Transverse colon (tissue), 3 donors: Measurements from ENCODE around the gene CLDN20.

Source experiments
- POLR2A ChIP-seq: fragments of 450-650 bp; IDR thresholded peaks from one replicate; pipeline ENCODE4 v1.6.1; 2016; ENCODE audit warnings: antibody characterized with exemption, mild to moderate bottlenecking, moderate library complexity
- TF ChIP-seq, protein P1 (sequence below), 5 experiments: fragments of 200-600 bp in 3 of 5; fragments of 450-650 bp in 2 of 5; sonication (generic) in 3 of 5; IDR thresholded peaks; 1 replicate in 2 of 5; 2 replicates in 3 of 5; pipeline ENCODE4 v1.5.1; 2016 to 2017; ENCODE audit warnings: antibody characterized with exemption in 5 of 5, inconsistent platforms in 3 of 5, mild to moderate bottlenecking in 2 of 5, moderate library complexity in 1 of 5

- TF ChIP-seq, protein P1, sequence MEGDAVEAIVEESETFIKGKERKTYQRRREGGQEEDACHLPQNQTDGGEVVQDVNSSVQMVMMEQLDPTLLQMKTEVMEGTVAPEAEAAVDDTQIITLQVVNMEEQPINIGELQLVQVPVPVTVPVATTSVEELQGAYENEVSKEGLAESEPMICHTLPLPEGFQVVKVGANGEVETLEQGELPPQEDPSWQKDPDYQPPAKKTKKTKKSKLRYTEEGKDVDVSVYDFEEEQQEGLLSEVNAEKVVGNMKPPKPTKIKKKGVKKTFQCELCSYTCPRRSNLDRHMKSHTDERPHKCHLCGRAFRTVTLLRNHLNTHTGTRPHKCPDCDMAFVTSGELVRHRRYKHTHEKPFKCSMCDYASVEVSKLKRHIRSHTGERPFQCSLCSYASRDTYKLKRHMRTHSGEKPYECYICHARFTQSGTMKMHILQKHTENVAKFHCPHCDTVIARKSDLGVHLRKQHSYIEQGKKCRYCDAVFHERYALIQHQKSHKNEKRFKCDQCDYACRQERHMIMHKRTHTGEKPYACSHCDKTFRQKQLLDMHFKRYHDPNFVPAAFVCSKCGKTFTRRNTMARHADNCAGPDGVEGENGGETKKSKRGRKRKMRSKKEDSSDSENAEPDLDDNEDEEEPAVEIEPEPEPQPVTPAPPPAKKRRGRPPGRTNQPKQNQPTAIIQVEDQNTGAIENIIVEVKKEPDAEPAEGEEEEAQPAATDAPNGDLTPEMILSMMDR (IDR thresholded peaks at IDR 0.05) = no peak
- TF ChIP-seq POLR2A = no peak
Observed at GRCh38 chr6:155297669-155298068, 33.9 kb downstream of the CLDN20 start.
